BJ (cell line): ENCODE results near the gene PSMB7. TPM values are rescaled to one million over a fixed set of nuclear protein-coding genes. Genes with fewer than 3 reads are reported as not detected.
A peak's percentile ranks its signal among the peaks of the same experiment; 100 is the strongest.

Source experiments
- CTCF ChIA-PET: fragments of 350-600 bp; formaldehyde crosslinking; extraction: SDS; loops from one replicate; lab custom pipeline; 2021; ENCODE audit warnings: antibody characterized with exemption, inconsistent platforms; lab: Yijun Ruan, JAX
- POLR2A ChIA-PET: fragments of 300-600 bp; sonication (Branson Sonifier 250); formaldehyde crosslinking; extraction: SDS; loops from one replicate; lab custom pipeline; 2021; ENCODE audit warnings: antibody characterized with exemption; lab: Charles Lee
- DNase-seq: peaks from one replicate; pipeline ENCODE4 v3.0.0-alpha.2; 2011; ENCODE audit warnings: low read depth
- H3K27me3 ChIP-seq: 2 replicates; pipeline ENCODE4 v1.6.0; 2011; ENCODE audit warnings: low read length; ENCODE audit not compliant: control insufficient read depth, insufficient read depth
- H3K36me3 ChIP-seq: 2 replicates; pipeline ENCODE4 v1.5.1; 2011; ENCODE audit warnings: low read length; ENCODE audit not compliant: control insufficient read depth, insufficient read depth
- H3K4me3 ChIP-seq: 2 replicates; pipeline ENCODE4 v1.5.1; 2011; ENCODE audit warnings: low read depth, mild to moderate bottlenecking, control low read depth, low read length
- CTCF ChIP-seq: IDR thresholded peaks from 2 replicates; pipeline ENCODE4 v1.5.1; 2011; ENCODE audit warnings: low read depth, mild to moderate bottlenecking, control low read depth, inconsistent platforms, low read length, moderate library complexity; ENCODE audit not compliant: insufficient read depth
- polyA plus RNA-seq: library from polyadenylated mRNA; depleted of rRNA; stranded (reverse); fragments of >200 nt; gene quantifications from 2 replicates; pipeline ENCODE4 v1.2.3, GENCODE V29; 2011

PSMB7 gene
- polyA plus RNA-seq, 1 experiment = 325 TPM

GRCh38 chr9:124423155-124423554, 7.9 kb upstream of the PSMB7 start:
- POLR2A ChIA-PET = no interaction called here
- Histone ChIP-seq H3K36me3 (no peaks in the 10 kb centered on the region), H3K27me3 (peaks cover 12% of the 10 kb centered on the region), H3K4me3 (no peak overlapping the region)
- no peak for DNase-seq
- TF ChIP-seq CTCF = no peak
- CTCF ChIA-PET = interaction anchor here (0.6 to 1.4 kb wide), 2 partner anchors 11 to 238 kb away, joined by 3 to 4 read pairs; no protein-coding TSS in a partner anchor

GRCh38 chr9:124420991-124421543, 5.8 kb upstream of the PSMB7 start:
- CTCF ChIA-PET = interaction anchor here (0.9 to 9.7 kb wide), 6 partner anchors 21 to 192 kb away, joined by 3 to 130 read pairs (median 4); no protein-coding TSS in a partner anchor
- no peaks in the 10 kb centered on the region for H3K36me3 ChIP-seq
- POLR2A ChIA-PET = no interaction called here
- TF ChIP-seq CTCF = no peak
- peaks cover 12% of the 10 kb centered on the region for H3K27me3 ChIP-seq
- no peak for DNase-seq
- no peak overlapping the region for H3K4me3 ChIP-seq

- Histone ChIP-seq H3K27me3 (peaks cover 12% of the 10 kb centered on the region), H3K36me3 (no peaks in the 10 kb centered on the region), H3K4me3 (no peak overlapping the region)
- no peak for DNase-seq
- ChIA-PET CTCF (interaction anchor here (0.6 to 9.7 kb wide), 15 partner anchors 9 to 292 kb away, joined by 3 to 130 read pairs (median 3); no protein-coding TSS in a partner anchor), POLR2A (no interaction called here)
- TF ChIP-seq CTCF = no peak
Measured at GRCh38 chr9:124419832-124420489, 4.7 kb upstream of the PSMB7 start.

GRCh38 chr9:124415852-124416484, 726 bp upstream of the PSMB7 start:
- CTCF ChIA-PET = interaction anchor here (2.2 to 9.7 kb wide), 2 partner anchors 15 to 120 kb away, joined by 8 to 130 read pairs; no protein-coding TSS in a partner anchor
- POLR2A ChIA-PET = no interaction called here
- Histone ChIP-seq H3K36me3 (peaks cover 1% of the 10 kb centered on the region; the same call in 1 of the 2 replicates), H3K4me3 (peak overlapping the region; percentile 77), H3K27me3 (no peaks in the 10 kb centered on the region)
- TF ChIP-seq CTCF = no peak
- DNase-seq = no peak

- Histone ChIP-seq H3K36me3 (peaks cover 4% of the 10 kb centered on the region; the same call in 1 of the 2 replicates), H3K27me3 (no peaks in the 10 kb centered on the region), H3K4me3 (peak overlapping the region; percentile 77)
- DNase-seq = no peak
- ChIA-PET POLR2A (interaction anchor here (0.6 kb wide), 1 partner anchor 1012 kb away, joined by 3 read pairs; no protein-coding TSS in a partner anchor), CTCF (interaction anchor here (0.5 to 9.7 kb wide), 6 partner anchors 9 to 355 kb away, joined by 3 to 130 read pairs (median 6); no protein-coding TSS in a partner anchor)
- TF ChIP-seq CTCF = no peak
Measured at GRCh38 chr9:124414612-124415011, 630 bp downstream of the PSMB7 start.
